HepG2 (cell line): ENCODE results near the gene RASA2. TPM values are rescaled to one million over a fixed set of nuclear protein-coding genes. Genes with fewer than 3 reads are reported as not detected.

Experiments used
- ATAC-seq: fragments of 200-7000 bp; cut with Tn5 transposase; 3 replicates; pipeline ENCODE4 v1.9.1; 2020; ENCODE audit warnings: mild to moderate bottlenecking, moderate library complexity
- BruUV-seq: library from RNA; stranded (reverse); fragments of 400-500 nt; replicated peaks from 2 replicates; lab custom pipeline; 2021; lab: Mats Ljungman, UMichigan
- CTCF ChIA-PET: fragments of 300-600 bp; formaldehyde crosslinking; extraction: SDS; loops from one replicate; lab custom pipeline; 2021; ENCODE audit warnings: low total read pairs, inconsistent platforms, low intra/inter-chr PET ratio; lab: Yijun Ruan, JAX
- POLR2A ChIA-PET: fragments of 350-600 bp; sonication (Branson Sonifier 250); formaldehyde crosslinking; loops from one replicate; lab custom pipeline; 2020; ENCODE audit warnings: antibody characterized with exemption, inconsistent platforms; lab: Yijun Ruan, JAX
- DNase-seq: peaks from one replicate; pipeline ENCODE4 v3.0.0-alpha.2; 2015; ENCODE audit warnings: low spot score
- FAIRE-seq: peaks from 3 replicates; lab custom pipeline; 2011; peaks lifted over from hg19 to GRCh38; lab: Jason Lieb, UNC
- H2AFZ ChIP-seq: one replicate; pipeline ENCODE4 v1.6.1; 2011; ENCODE audit warnings: low read length, inconsistent platforms
- H3K27ac ChIP-seq: fragments of 300-600 bp; 3 replicates; pipeline ENCODE4 v1.8.0; 2011; ENCODE audit warnings: mixed run types, mild to moderate bottlenecking, mixed read lengths, low read length, inconsistent platforms; ENCODE audit not compliant: insufficient read depth; ENCODE audit errors: extremely low read length
- H3K27me3 ChIP-seq, 2 experiments: fragments of 200-600 bp in 1 of 2; 2 replicates in 1 of 2; 3 replicates in 1 of 2; pipeline versions ENCODE4 v1.6.0 to v1.8.0; 2011; ENCODE audit warnings: low read length in 2 of 2, mild to moderate bottlenecking in 2 of 2, moderate library complexity in 2 of 2, inconsistent platforms in 1 of 2; ENCODE audit not compliant: insufficient read depth in 2 of 2, control insufficient read depth in 1 of 2
- H3K36me3 ChIP-seq, 2 experiments: fragments of 200-600 bp in 1 of 2; replicated peaks in 1 of 2; 2 replicates in 1 of 2; 3 replicates in 1 of 2; pipeline versions ENCODE4 v1.5.1 to v1.8.0; 2011; ENCODE audit warnings: low read length in 2 of 2, inconsistent platforms in 1 of 2; ENCODE audit not compliant: insufficient read depth in 2 of 2, control insufficient read depth in 1 of 2
- H3K4me1 ChIP-seq: 2 replicates; pipeline ENCODE4 v1.5.1; 2012; ENCODE audit warnings: low read length, inconsistent platforms; ENCODE audit not compliant: insufficient read depth
- H3K4me2 ChIP-seq: 2 replicates; pipeline ENCODE4 v1.6.0; 2011; ENCODE audit warnings: low read depth, low read length, inconsistent platforms
- H3K4me3 ChIP-seq, 3 experiments: fragments of 200-600 bp in 1 of 3; sonication (generic), shearing (Covaris generic) in 1 of 3; replicated peaks in 1 of 3; 2 replicates each; pipeline ENCODE4 v1.5.1; 2011 to 2016; ENCODE audit warnings: low read length in 3 of 3, inconsistent platforms in 2 of 3, low read depth in 2 of 3, mild to moderate bottlenecking in 2 of 3, control low read depth in 1 of 3, mixed read lengths in 1 of 3; ENCODE audit not compliant: insufficient read depth in 1 of 3
- H3K79me2 ChIP-seq: one replicate; pipeline ENCODE4 v1.6.1; 2011; ENCODE audit warnings: low read length, inconsistent platforms; ENCODE audit not compliant: insufficient read depth
- H3K9ac ChIP-seq: 2 replicates; pipeline ENCODE4 v1.6.0; 2011; ENCODE audit warnings: mild to moderate bottlenecking, low read depth, low read length, inconsistent platforms; ENCODE audit not compliant: insufficient read depth
- H3K9me3 ChIP-seq: 2 replicates; pipeline ENCODE4 v1.5.1; 2012; ENCODE audit warnings: mild to moderate bottlenecking, low read length
- H4K20me1 ChIP-seq: 2 replicates; pipeline ENCODE4 v1.6.0; 2011; ENCODE audit warnings: inconsistent platforms, mild to moderate bottlenecking, low read length, moderate library complexity; ENCODE audit not compliant: insufficient read depth
- FOXA3 ChIP-seq: IDR thresholded peaks from 2 replicates; pipeline ENCODE4 v1.6.1; 2016; ENCODE audit warnings: missing genetic modification reagents, missing compliant biosample characterization
- HBP1 ChIP-seq: IDR thresholded peaks from 2 replicates; pipeline ENCODE4 v1.6.1; 2016; ENCODE audit warnings: low read depth, control low read depth
- MAFF ChIP-seq: IDR thresholded peaks from 2 replicates; pipeline ENCODE4 v1.6.1; 2011; ENCODE audit warnings: low read depth, low read length, improper control_type of control experiment
- SNAPC4 ChIP-seq: sonication (generic); formaldehyde crosslinking; IDR thresholded peaks from 2 replicates; pipeline ENCODE4 v1.4.0; 2020; ENCODE audit warnings: mild to moderate bottlenecking, missing genetic modification reagents
- ZNF441 ChIP-seq: sonication (generic); formaldehyde crosslinking; IDR thresholded peaks from 2 replicates; pipeline ENCODE4 v1.7.0; 2021; ENCODE audit warnings: missing genetic modification reagents, borderline replicate concordance
- ZSCAN12 ChIP-seq: sonication (generic); formaldehyde crosslinking; IDR thresholded peaks from 2 replicates; pipeline ENCODE4 v1.9.0; 2021; ENCODE audit warnings: mild to moderate bottlenecking, missing genetic modification reagents
- WGBS: methylation state at CpG from one replicate; pipeline ENCODE4 v1.1.6; 2017; ENCODE audit warnings: low lambda C conversion rate; 5-methylcytosine and 5-hydroxymethylcytosine counted together
- in situ Hi-C: cut with HindIII; loops from 2 replicates; pipeline ENCODE4 v1.10.0; 2017; ENCODE audit warnings: low pct_unique_long_range_greater_than_20kb; ENCODE audit not compliant: extremely low pct_ligation_motif_present
- intact Hi-C: fragments of 100-400 bp; cut with micrococcal nuclease; formaldehyde crosslinking; loops from one replicate; pipeline ENCODE4 v1.10.0; 2022; ENCODE audit not compliant: unreplicated experiment
- polyA plus RNA-seq, 8 experiments: library from polyadenylated mRNA; depleted of rRNA in 3 of 8; stranded (reverse) in 7 of 8; unstranded in 1 of 8; fragments of >200 nt; fragmentation: Illumina TruSeq in 4 of 8; extraction: Trizol in 4 of 8; gene quantifications; 2 replicates each; pipeline versions ENCODE4 v1.2.1 to v1.2.3, GENCODE V29; 2011 to 2016; ENCODE audit warnings: low read depth in 4 of 8, missing spikeins in 1 of 8, mixed read lengths in 1 of 8; ENCODE audit not compliant: insufficient read depth in 1 of 8
- total RNA-seq, 5 experiments: library from RNA; depleted of rRNA; stranded (reverse); fragments of >200 nt; fragmentation: Illumina TruSeq; extraction: Trizol; gene quantifications; 2 replicates each; pipeline ENCODE4 v1.2.3, GENCODE V29; 2016; ENCODE audit warnings: low read depth in 1 of 5

RASA2 gene
- total and polyA plus RNA-seq, 2 of the 13 experiments (the other 11 are each of a cell fraction or from before 2014, with no cell fraction given): 5.4 to 8.5 TPM

GRCh38 chr3:141651409-141651808 is 164.6 kb downstream of the RASA2 start:
- H3K27ac ChIP-seq: no peak overlapping the region
- CTCF ChIA-PET: no interaction called here

More at GRCh38 chr3:141651409-141651808, 164.6 kb downstream of the RASA2 start:
- BruUV-seq: no TSS peak
- H3K9me3 ChIP-seq: no peaks in the 10 kb centered on the region
- no peak for ATAC-seq
- POLR2A ChIA-PET: no interaction called here
- no peaks in the 10 kb centered on the region for H4K20me1 ChIP-seq
- H3K27me3 ChIP-seq: no peaks in the 10 kb centered on the region; a peak in 1 of 5 replicates
- no peak for DNase-seq
- in situ Hi-C loops: no loop called here
- 33% methylated on average over 2 of the region's 2 CpGs for WGBS
- no peak overlapping the region for H2AFZ ChIP-seq
- TF ChIP-seq SNAPC4 (CRISPR knock-in tag) (no peak), ZSCAN12 (CRISPR knock-in tag) (no peak), HBP1 (CRISPR knock-in tag) (no peak), ZNF441 (CRISPR knock-in tag) (no peak), MAFF (no peak), FOXA3 (CRISPR knock-in tag) (no peak)
- no peaks in the 10 kb centered on the region for H3K36me3 ChIP-seq
- H3K4me2 ChIP-seq: no peak overlapping the region
- intact Hi-C loops: no loop called here
- no peak for FAIRE-seq
- H3K9ac ChIP-seq: no peak overlapping the region
- H3K79me2 ChIP-seq: no peaks in the 10 kb centered on the region
- H3K4me3 ChIP-seq: no peak overlapping the region
- H3K4me1 ChIP-seq: peaks cover 34% of the 10 kb centered on the region
